Measurements from ENCODE around the gene DBNDD1.
"Not testable (repeated sequence)": the region's sequence is repeated elsewhere in the genome, so short reads cannot be mapped to it uniquely, and the experiment has no call there.

Gene DBNDD1

GRCh38 chr16:89994389-89994720 lies 24.9 kb downstream of the DBNDD1 start:
- FAIRE-seq (no peak), DNase-seq (ENCODE audit: insufficient read length, low spot score) (no peak)

- DNase-seq (ENCODE audit: insufficient read length, low spot score), result no peak
- FAIRE-seq, result no peak
Observed at GRCh38 chr16:89993971-89994370, 25.3 kb downstream of the DBNDD1 start.

GRCh38 chr16:89993377-89993776 lies 25.9 kb downstream of the DBNDD1 start:
- no peak for FAIRE-seq
- no peak for DNase-seq (ENCODE audit: insufficient read length, low spot score)

GRCh38 chr16:89990799-89991198 lies 28.5 kb downstream of the DBNDD1 start:
- DNase-seq (ENCODE audit: insufficient read length, low spot score) (no peak), FAIRE-seq (no peak)

- no peak for FAIRE-seq
Observed at GRCh38 chr16:89988951-89989350, 30.3 kb downstream of the DBNDD1 start.

GRCh38 chr16:89987169-89987568 lies 32.1 kb downstream of the DBNDD1 start:
- DNase-seq (ENCODE audit: insufficient read length, low spot score) (no peak), FAIRE-seq (no peak)

More at GRCh38 chr16:89988951-89989350, 30.3 kb downstream of the DBNDD1 start:
- DNase-seq (ENCODE audit: insufficient read length, low spot score), result no peak

GRCh38 chr16:89986600-89986999 lies 32.7 kb downstream of the DBNDD1 start:
- no peak for DNase-seq (ENCODE audit: insufficient read length, low spot score)
- FAIRE-seq, result no peak

- FAIRE-seq (no peak), DNase-seq (ENCODE audit: insufficient read length, low spot score) (no peak)
Observed at GRCh38 chr16:89985219-89985618, 34.0 kb downstream of the DBNDD1 start.

- no peak for FAIRE-seq
- no peak for DNase-seq (ENCODE audit: insufficient read length, low spot score)
Observed at GRCh38 chr16:89984216-89984615, 35.0 kb downstream of the DBNDD1 start.

GRCh38 chr16:89983536-89983935 lies 35.7 kb downstream of the DBNDD1 start:
- no peak for FAIRE-seq

GRCh38 chr16:89982318-89982717 lies 36.9 kb downstream of the DBNDD1 start:
- DNase-seq (ENCODE audit: insufficient read length, low spot score), result no peak
- no peak for FAIRE-seq

More at GRCh38 chr16:89983536-89983935, 35.7 kb downstream of the DBNDD1 start:
- DNase-seq (ENCODE audit: insufficient read length, low spot score), result no peak

GRCh38 chr16:89981414-89981813 lies 37.8 kb downstream of the DBNDD1 start:
- FAIRE-seq (no peak), DNase-seq (ENCODE audit: insufficient read length, low spot score) (no peak)

GRCh38 chr16:89974870-89975269 lies 44.4 kb downstream of the DBNDD1 start:
- DNase-seq (ENCODE audit: insufficient read length, low spot score) (no peak), FAIRE-seq (no peak)

- DNase-seq (ENCODE audit: insufficient read length, low spot score) (no peak), FAIRE-seq (no peak)
Observed at GRCh38 chr16:89973654-89974335, 45.5 kb downstream of the DBNDD1 start.

- FAIRE-seq (peak; percentile 37), DNase-seq (ENCODE audit: insufficient read length, low spot score) (no peak)
Observed at GRCh38 chr16:89973235-89973634, 46.0 kb downstream of the DBNDD1 start.

GRCh38 chr16:89972244-89973234 lies 46.7 kb downstream of the DBNDD1 start:
- peak; percentile 99 for DNase-seq (ENCODE audit: insufficient read length, low spot score)
- peak; percentile 65 for FAIRE-seq

GRCh38 chr16:89971495-89972243 lies 47.6 kb downstream of the DBNDD1 start:
- no peak for FAIRE-seq

GRCh38 chr16:89969741-89970410 lies 49.4 kb downstream of the DBNDD1 start:
- no peak for FAIRE-seq
- DNase-seq (ENCODE audit: insufficient read length, low spot score), result no peak

More at GRCh38 chr16:89971495-89972243, 47.6 kb downstream of the DBNDD1 start:
- no peak for DNase-seq (ENCODE audit: insufficient read length, low spot score)

- not testable (repeated sequence) for DNase-seq (ENCODE audit: insufficient read length, low spot score); FAIRE-seq
Observed at GRCh38 chr16:89968074-89968473, 51.2 kb downstream of the DBNDD1 start.

GRCh38 chr16:89967436-89967835 lies 51.8 kb downstream of the DBNDD1 start:
- not testable (repeated sequence) for FAIRE-seq; DNase-seq (ENCODE audit: insufficient read length, low spot score)

Measured in GM19239 (cell line).